GM18861 (cell line): Measurements from ENCODE around the gene AP2M1.
A peak's percentile ranks its signal among the peaks of the same experiment; 100 is the strongest.
"Not testable (repeated sequence)": the region's sequence is repeated elsewhere in the genome, so short reads cannot be mapped to it uniquely, and the experiment has no call there.

Experiments
- ATAC-seq: cut with Tn5 transposase; IDR thresholded peaks from one replicate; pipeline ENCODE4 v1.9.1; 2021; ENCODE audit not compliant: unreplicated experiment

AP2M1 gene

DNA sequence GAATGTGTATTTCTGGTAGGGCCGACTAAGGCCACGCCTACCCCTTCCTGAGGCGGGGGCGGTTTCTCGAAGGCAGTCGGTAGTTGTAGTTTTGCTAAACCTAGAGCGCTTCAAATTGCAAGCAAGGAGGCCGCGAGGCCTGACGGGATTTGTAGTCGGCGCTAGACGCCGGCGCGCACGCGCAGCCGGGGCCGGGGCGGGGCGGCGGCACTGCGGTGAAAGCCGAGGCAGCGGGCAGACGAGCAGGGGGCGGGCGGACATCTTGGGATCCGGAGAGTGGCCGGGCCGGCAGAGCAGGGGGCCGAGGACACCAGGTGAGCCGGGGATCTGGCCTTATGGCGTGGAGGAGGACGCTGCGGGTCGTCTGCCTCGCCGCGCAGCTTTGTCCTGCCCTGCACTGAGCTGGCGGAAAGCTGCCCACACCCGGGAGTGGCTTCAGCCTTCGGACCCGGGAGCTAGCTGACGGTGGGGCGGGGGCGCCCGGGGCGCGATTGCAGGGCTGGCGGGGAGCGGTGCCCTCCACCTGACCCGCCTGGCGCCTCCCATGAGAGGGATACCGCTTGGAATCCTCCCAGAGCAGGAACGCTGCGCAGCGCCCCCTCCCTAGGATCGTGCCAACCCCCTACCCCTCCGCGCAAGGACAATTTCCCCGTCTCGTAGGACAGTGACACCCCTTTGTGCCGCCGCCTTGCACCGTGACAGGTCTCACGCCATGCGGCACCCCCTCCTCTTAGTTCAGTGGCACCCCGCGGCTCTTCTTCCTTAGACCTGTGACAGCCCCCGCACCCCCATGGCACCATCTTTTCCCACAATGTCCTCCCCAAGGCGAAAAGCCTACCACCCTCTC is at the start of gene AP2M1:
AP2M1 (plus strand) TSS at position 210 of the 847 bp plus-strand sequence. CDS start 2,139 bp downstream, outside the sequence.
- peak; percentile 97 for ATAC-seq

DNA sequence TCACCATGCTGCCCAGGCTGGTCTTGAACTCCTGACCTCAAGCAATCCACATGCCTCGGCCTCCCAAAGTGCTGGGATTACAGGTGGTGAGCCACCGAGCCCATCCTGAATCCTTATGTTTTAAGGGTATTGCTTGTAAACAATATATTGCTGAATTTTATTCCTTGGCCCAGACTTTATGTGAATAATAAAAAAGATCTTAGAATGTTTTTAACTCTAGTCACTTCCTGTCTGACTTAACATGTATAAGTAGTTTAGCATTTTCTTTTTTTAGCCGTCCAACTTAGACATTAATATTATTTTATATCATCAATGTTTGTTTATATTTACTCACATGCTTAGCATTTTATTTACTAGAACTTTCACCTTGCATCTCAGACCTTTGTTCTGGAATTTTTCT is 48.6 kb upstream of the AP2M1 start:
- ATAC-seq = no peak

DNA sequence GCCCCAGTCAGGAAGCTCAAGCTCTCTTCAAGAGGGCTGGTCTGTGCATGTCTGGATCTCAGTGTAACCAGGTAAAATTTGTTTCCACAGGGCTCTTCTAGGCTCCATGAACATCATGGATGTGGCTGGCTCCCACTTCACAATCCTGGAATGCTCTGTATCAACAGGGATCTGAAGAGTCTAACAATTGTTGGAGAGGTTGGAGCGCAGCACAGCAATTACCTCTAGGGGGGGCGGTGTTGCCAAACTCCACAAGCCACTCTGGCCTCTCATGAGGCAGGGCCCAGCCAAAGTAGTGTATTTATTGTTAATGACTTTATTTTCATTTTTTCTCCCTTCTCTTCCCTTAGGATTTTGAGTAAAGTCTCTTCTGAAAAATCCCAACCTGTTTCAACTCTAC is 45.6 kb upstream of the AP2M1 start:
- no peak for ATAC-seq

DNA sequence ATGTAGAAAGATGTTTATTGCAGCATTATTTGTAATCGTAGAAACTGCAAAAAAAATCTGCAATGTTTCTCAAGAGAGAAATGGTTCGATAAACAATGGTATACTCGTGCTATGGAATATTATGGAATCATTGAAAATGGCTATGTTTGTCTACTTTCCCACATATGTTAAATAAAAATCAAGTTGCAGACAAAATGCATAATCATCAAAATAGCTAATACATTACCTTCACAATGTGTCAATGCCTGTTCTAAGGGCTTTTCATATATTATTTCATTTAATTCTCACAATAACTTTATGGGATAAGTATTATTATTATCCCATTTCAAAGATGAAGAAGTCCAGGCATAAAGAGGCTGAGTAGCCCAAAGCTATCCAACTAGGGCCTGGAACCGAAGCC is 41.7 kb upstream of the AP2M1 start:
- no peak for ATAC-seq

DNA sequence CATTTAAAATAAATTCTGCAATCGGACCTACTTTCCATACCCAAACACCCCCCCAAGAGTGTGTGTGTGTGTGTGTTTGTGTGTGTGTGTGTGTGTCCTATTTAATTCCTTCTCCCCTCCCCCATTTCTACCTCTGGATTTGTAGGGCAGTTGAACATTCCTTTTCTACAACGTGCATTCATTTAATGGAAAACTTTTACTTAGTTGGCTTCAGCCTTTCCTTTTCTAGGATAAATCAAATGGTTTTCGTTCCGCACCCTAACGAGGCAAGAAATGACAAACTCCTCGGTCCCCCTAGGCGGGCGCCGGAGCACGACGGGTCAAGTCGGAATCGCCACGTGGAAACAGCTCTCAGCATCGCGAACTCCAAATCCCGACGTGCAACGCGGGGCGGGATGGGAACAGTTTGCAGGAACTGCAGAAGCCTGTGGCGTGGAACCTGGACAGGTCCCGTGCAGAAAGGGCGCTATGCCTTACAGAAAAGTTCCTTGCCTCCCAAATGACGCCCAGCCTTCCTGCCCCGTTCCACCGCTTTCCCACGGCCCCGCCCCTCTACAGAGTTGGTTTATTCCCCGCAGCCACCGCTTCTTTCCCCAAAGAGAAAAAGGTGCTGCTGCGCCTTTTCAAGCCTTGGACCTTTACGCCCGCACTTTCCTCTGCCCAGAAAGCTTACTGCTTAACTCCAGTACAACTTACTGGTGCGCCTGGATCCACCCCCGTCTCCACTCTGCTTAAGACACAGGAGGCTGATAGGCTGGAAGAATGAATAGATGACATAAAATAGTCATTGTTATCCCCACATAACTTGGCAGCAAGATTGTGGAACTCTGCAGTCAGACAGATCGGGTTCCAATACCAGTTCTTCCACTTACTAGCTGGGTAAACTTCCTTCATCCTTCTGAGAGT is 40.6 kb upstream of the AP2M1 start:
- peak; percentile 29 for ATAC-seq

DNA sequence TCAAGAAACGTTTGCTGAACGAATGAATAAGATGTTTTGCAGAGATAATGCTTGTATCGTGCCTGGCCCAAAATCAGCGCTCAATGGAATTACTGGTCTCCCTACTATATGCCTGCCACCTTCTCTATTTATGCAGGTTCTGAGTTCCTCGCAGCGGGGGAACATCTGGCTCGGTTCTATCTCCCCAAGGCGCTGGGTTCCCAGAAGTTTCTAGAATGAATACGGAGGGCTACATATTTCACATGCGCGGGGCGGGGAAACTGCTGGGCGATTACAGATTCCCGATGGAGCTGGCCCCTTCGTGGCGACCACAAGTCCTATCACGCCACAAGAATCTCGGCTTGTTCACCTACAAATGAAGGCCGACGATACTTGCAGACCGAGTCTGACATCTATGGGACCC is 39.9 kb upstream of the AP2M1 start:
- no peak for ATAC-seq

DNA sequence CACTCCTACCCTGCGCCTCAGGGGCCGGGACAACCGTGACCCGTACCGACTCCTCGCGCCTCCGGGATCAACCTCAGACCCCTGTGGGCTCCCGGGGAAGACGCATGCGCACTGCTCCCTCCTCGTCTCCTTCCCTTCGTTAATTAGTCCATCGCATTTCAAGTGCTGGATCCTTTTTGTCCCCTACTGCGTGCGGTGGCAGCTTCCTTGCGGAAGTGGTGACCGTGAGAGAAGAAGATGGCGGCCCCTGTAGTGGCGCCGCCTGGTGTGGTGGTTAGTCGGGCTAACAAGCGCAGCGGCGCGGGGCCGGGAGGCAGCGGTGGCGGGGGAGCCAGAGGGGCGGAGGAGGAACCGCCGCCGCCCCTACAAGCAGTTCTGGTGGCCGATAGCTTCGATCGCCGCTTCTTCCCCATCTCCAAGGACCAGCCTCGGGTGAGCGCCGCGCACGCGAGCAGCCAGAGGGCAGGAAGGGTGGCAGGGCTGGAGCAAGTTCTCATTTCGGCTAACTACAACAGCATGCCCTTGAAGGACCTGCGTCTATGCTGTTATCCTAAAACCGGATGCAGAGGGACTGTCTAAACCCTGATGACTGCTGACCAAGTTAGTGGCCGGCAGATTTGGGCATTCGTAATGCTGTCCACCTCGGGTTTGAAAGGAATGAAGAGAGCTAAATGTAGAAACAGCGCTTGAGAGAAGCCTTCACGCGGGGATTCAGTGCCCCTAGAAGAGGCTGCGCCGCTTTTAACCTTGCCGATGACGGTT is 39.3 kb upstream of the AP2M1 start, which contains the start of gene EIF2B5:
EIF2B5 (plus strand) TSS at position 210 of the 762 bp plus-strand sequence; CDS start at position 238, 28 bp downstream.
- peak; percentile 92 for ATAC-seq

DNA sequence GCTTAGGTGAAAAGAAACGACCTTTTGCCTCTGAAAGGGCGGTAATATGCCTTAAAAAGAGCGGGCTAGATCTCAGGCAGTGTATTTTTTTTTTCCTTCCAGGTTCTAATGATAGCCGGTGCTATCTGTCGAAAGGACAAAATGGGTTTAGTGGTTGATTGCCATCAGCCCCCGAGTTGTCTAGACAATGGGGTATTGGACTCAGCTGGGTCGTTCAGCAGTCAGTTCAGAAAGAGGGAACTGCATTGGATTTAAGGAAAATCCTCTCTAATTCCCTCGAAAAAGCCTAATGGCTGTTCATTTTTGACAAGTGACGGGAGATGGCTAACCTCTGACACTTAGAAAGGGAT is 38.8 kb upstream of the AP2M1 start:
- no peak for ATAC-seq

DNA sequence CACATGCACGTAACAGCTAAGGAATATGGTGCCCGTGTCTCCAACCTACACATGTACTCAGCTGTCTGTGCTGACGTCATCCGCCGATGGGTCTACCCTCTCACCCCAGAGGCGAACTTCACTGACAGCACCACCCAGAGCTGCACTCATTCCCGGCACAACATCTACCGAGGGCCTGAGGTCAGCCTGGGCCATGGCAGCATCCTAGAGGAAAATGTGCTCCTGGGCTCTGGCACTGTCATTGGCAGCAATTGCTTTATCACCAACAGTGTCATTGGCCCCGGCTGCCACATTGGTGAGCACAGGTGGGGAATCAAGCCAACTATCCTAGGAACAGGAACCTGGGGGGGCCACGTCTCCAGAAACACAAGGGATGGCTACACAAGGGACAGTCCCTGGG is 34.2 kb upstream of the AP2M1 start:
- ATAC-seq = no peak

DNA sequence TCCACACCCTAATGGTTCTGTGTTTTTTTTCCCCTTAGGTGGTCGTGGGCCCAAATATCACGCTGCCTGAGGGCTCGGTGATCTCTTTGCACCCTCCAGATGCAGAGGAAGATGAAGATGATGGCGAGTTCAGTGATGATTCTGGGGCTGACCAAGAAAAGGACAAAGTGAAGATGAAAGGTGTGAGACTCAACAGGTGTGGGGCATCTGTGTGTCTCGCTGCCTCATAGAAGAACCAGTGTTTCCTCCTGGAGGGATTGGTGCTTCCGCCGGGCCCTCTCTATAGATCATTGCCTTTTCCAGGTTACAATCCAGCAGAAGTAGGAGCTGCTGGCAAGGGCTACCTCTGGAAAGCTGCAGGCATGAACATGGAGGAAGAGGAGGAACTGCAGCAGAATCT is 32.5 kb upstream of the AP2M1 start:
- ATAC-seq = no peak

DNA sequence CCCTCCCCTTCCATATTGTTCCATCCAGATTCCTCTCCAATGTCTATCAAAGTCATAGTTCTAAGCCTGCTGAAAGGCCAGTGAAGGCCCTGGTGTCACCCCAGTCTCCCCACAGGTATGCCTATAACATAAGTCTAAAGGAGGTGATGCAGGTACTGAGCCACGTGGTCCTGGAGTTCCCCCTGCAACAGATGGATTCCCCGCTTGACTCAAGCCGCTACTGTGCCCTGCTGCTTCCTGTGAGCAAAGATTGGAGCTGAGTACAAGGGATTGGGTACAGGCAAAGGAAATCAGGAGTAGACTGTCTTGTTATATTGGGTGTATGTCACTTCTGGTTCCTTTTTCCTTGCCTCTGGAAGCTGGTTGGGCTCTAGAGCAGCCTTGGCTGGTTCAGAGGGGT is 31.3 kb upstream of the AP2M1 start:
- no peak for ATAC-seq

DNA sequence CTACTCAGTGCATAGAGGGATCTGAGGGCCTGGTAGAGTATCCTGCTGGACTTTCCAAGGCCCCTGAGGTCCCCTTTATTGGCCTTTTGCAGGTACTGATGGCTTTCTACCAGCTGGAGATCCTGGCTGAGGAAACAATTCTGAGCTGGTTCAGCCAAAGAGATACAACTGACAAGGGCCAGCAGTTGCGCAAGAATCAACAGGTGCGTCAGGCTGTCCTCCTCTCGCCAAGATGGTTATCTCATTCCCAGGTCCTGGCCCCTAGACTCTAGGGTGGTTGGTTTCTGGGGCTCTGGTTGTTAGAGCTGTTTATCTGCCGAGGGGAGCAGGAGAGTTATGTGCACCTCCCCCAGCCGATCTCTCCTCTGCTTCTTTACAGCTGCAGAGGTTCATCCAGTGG is 30.1 kb upstream of the AP2M1 start:
- no peak for ATAC-seq

DNA sequence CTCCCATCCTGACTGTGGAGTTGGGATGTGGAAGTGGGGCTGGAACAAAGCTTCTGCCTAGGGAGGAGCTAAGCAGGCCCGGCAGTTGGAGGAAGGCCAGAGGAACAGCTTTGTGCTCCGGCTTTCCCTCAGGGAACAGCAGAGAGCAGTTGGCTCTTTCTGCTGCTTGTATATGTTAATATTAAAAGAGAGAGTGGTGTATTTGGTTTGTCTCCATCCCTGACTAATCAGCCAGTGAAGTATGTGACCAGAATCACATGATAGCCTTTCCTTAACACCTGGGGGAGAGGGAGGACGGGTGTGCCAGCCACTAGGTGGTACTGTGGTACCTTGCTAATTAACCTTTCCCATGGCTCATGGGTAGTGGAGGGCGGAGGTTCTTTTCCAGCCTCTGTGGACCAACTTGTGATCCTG is 29.5 kb upstream of the AP2M1 start:
- no peak for ATAC-seq

DNA sequence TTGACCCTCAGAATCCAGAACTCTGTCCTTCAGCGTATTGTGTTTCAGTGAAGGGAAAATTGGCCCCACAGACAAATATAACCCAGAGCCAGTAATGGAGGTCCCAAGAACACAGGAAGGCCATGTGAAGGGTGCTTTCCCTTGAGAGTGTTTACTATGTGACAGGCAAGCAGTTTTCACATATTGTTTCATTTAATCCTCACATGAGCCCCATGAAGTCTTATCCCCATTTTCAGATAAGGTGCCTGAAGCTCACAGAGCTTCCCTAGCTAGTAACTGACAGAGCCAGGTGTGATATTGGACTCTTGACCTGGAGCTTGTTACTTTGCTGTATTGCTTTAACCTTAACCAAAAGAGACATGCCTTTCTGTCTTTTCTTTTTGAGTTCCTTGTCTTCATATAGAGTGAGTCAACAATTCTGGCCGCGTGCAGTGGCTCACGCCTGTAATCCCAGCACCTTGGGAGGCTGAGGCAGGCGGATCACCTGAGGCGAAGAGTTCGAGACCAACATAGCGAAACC is 28.8 kb upstream of the AP2M1 start:
- no peak for ATAC-seq

DNA sequence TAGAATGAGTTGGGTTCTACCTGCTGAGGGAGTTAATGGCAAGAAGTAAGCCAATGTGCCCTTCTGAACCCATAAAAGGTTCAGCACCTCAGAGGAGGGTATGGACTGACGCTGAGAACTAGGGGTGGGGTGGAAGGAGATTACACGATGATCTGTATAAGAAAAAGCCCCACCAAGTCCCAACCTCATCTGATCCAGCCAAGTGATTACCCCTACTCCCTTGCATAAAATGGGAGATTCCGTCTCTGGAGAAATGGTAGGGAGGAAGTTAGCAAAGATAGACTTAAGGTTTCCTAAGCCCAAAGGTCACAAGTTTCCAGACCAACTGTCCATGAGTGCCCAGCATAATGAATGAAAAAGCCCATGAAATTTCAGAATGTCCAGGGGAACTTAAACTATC is 26.6 kb upstream of the AP2M1 start:
- ATAC-seq = no peak

DNA sequence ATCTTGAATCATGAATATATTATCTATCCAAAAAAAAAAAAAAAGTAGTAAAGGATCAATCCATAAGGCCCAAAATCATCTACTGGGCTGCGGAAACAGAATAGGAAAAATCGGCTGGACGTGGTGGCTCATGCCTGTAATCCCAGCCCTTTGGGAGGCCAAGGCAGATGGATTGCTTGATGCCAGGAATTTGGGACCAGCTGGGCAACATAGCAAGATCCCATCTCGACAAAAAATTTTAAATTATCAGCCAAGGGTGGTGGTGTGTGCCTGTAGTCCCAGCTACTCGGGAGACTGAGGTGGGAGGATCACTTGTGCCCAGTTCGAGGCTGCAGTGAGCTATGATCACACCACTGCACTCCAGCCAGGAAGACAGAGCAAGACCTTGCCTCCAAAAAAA is 25.5 kb upstream of the AP2M1 start:
- ATAC-seq = no peak

DNA sequence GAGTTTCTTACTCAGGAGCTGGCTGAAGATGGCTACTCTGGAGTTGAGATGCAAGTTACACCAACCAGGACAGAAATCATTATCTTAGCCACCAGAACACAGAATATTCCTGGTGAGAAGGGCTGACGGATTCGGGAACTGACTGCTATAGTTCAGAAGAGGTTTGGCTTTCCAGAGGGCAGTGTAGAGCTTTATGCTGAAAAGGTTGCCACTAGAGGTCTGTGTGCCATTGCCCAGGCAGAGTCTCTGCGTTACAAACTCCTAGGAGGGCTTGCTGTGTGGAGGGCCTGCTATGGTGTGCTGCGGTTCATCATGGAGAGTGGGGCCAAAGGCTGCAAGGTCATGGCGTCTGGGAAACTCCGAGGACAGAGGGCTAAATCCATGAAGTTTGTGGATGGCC is 24.9 kb upstream of the AP2M1 start:
- ATAC-seq = not testable (repeated sequence)

DNA sequence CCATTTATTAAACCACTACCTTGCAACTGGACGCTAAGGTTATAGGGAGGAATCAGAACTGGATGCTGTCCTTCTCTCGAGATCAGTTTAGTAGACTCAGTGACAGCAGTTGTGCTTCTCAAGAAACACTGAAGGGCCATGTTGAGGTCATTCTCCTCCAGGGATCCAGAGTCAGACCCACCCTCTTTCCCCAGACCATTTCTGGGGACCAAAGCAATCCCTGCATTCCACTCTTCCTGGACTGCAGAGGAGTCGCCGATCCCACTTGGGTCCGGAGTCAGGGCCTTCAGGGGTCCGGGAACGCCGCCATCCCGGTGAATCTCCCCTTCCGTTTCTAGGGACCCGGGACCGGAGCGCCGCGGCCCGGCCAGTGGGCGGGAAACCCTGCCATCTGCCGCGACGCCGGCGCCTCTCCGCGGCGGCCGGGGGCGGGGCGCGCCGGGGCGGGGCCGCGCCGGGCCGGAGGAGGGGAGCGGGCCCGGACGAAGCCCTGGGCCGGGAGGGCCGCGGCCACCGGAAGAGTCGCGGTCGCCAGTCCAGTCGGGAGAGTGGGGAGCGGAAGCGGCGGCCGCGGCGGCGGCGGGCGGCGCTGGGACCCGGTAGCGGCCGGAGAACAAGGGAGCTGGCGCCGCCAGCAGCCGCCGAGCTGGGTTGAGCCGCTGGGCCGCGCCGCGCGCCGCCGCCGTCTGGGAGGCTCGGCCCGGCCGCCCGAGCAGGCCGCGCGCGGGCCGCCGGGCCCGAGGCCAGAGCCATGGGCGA is 19.6 kb upstream of the AP2M1 start, which contains the start of gene DVL3:
DVL3 (plus strand) TSS at position 493 of the 759 bp plus-strand sequence; CDS start at position 752, 259 bp downstream.
- ATAC-seq = peak; percentile 76

DNA sequence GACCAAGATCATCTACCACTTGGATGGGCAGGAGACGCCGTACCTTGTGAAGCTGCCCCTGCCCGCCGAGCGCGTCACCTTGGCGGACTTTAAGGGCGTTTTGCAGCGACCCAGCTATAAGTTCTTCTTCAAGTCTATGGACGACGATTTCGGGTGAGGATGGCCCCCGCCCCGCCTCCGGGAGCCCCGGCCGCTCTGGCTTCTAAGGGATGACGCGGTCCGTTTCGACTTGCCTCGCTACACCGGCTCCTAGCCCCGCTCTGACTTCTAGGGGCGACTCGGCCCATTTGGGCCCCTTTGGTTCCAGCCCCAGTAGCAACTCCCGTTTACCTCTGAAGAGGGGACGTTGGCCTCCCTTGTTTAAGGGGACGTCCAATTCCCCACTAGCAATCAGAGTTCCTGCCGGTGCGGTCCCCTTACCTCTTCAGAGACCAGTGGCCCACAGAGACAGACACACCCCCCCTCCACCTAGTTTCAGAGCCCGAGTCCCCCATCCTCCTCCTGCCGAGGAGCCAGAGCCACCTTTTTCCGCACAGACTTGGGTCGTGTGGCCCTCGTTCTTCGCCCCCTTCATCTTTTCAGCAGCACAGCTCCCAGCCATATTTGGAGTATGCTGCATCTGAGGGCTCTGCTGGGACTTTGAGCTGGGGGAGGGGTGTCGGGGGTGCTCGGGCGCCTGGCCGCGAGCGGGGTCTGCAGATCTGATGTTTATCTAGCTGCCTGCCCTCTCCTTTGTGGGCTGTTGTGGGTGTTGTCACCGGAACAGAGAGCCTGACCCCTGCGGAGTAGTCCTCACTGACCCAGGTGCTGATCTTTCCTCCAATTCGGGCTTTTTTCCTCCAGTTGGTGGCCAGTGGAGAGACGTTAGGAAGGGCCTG is 18.8 kb upstream of the AP2M1 start:
- peak; percentile 18 for ATAC-seq
